HG03432 (cell line): ENCODE data around the gene TRIM8.
"Not testable (repeated sequence)": the region's sequence is repeated elsewhere in the genome, so short reads cannot be mapped to it uniquely, and the experiment has no call there.

Experiments used
- ATAC-seq: cut with Tn5 transposase; IDR thresholded peaks from one replicate; pipeline ENCODE4 v1.9.1; 2021; ENCODE audit warnings: mild to moderate bottlenecking, moderate library complexity; ENCODE audit not compliant: unreplicated experiment

TRIM8 gene

GRCh38 chr10:102691285-102692066, 47.2 kb downstream of the TRIM8 start:
- ATAC-seq: no peak

GRCh38 chr10:102695401-102695800, 51.1 kb downstream of the TRIM8 start:
- not testable (repeated sequence) for ATAC-seq

GRCh38 chr10:102696736-102697135, 52.5 kb downstream of the TRIM8 start:
- ATAC-seq: no peak

GRCh38 chr10:102698894-102699293, 54.6 kb downstream of the TRIM8 start:
- ATAC-seq: no peak

- no peak for ATAC-seq
Observed at GRCh38 chr10:102701272-102701671, 57.0 kb downstream of the TRIM8 start.

GRCh38 chr10:102701796-102702195, 57.5 kb downstream of the TRIM8 start:
- ATAC-seq: no peak

GRCh38 chr10:102702742-102703141, 58.5 kb downstream of the TRIM8 start:
- no peak for ATAC-seq

- ATAC-seq: no peak
Observed at GRCh38 chr10:102704915-102705314, 60.6 kb downstream of the TRIM8 start.

GRCh38 chr10:102705531-102705930, 61.3 kb downstream of the TRIM8 start:
- ATAC-seq: no peak
